K562 (cell line): Measurements from ENCODE around the gene C11orf91. TPM values are rescaled to one million over a fixed set of nuclear protein-coding genes. Genes with fewer than 3 reads are reported as not detected.

Experiments used
- ATAC-seq: fragments of 200-7000 bp; cut with Tn5 transposase; 3 replicates; pipeline ENCODE4 v1.9.1; 2020; ENCODE audit warnings: moderate library complexity
- BruUV-seq: library from RNA; stranded (reverse); fragments of 400-500 nt; replicated peaks from 2 replicates; lab custom pipeline; 2021; lab: Mats Ljungman, UMichigan
- CTCF ChIA-PET: fragments of 300-600 bp; formaldehyde crosslinking; extraction: SDS; loops from one replicate; lab custom pipeline; 2021; ENCODE audit warnings: low intra/inter-chr PET ratio; lab: Yijun Ruan, JAX
- POLR2A ChIA-PET: fragments of 300-600, 350-650 bp; sonication (Branson Sonifier 250); formaldehyde crosslinking; extraction: SDS; loops from one replicate; lab custom pipeline; 2021; ENCODE audit warnings: antibody characterized with exemption, inconsistent platforms; lab: Yijun Ruan, JAX
- DNase-seq, 4 experiments: peaks; one replicate each; pipeline versions ENCODE4 v3.0.0 to v3.0.0-alpha.2; 2011 to 2018; ENCODE audit warnings: low spot score in 3 of 4, mixed read lengths in 3 of 4; ENCODE audit errors: extremely low read depth in 1 of 4
- FAIRE-seq: peaks from 2 replicates; lab custom pipeline; 2011; peaks lifted over from hg19 to GRCh38; lab: Jason Lieb, UNC
- H2AFZ ChIP-seq: 2 replicates; pipeline ENCODE4 v1.6.0; 2011; ENCODE audit warnings: low read depth, low read length, control low read depth, inconsistent platforms
- H3K27ac ChIP-seq: fragments of 200-600 bp; 3 replicates; pipeline ENCODE4 v1.8.0; 2011; ENCODE audit warnings: low read depth, mild to moderate bottlenecking, control low read depth, inconsistent platforms, low read length, moderate library complexity, mixed read lengths; ENCODE audit errors: extremely low read depth
- H3K27me3 ChIP-seq, 2 experiments: fragments of 300-600 bp in 1 of 2; 2 replicates in 1 of 2; 3 replicates in 1 of 2; pipeline versions ENCODE4 v1.6.0 to v1.8.0; 2011; ENCODE audit warnings: inconsistent platforms in 2 of 2, low read length in 2 of 2, mild to moderate bottlenecking in 1 of 2, mixed read lengths in 1 of 2, moderate library complexity in 1 of 2; ENCODE audit not compliant: control insufficient read depth in 2 of 2, insufficient read depth in 2 of 2
- H3K36me3 ChIP-seq: fragments of 300-600 bp; 3 replicates; pipeline ENCODE4 v1.8.0; 2011; ENCODE audit warnings: mild to moderate bottlenecking, low read length, inconsistent platforms; ENCODE audit not compliant: control insufficient read depth, insufficient read depth
- H3K4me1 ChIP-seq, 2 experiments: fragments of 200-600 bp in 1 of 2; replicated peaks in 1 of 2; 2 replicates in 1 of 2; 3 replicates in 1 of 2; pipeline versions ENCODE4 v1.5.1 to v1.8.0; 2011; ENCODE audit warnings: inconsistent platforms in 2 of 2, low read length in 2 of 2, mild to moderate bottlenecking in 1 of 2, mixed read lengths in 1 of 2, moderate library complexity in 1 of 2; ENCODE audit not compliant: control insufficient read depth in 2 of 2, insufficient read depth in 2 of 2
- H3K4me2 ChIP-seq: 2 replicates; pipeline ENCODE4 v1.6.1; 2011; ENCODE audit warnings: low read length, control low read depth, inconsistent platforms, mixed read lengths; ENCODE audit not compliant: insufficient read depth
- H3K4me3 ChIP-seq: fragments of 200-600 bp; sonication (generic), shearing (Covaris generic); 2 replicates; pipeline ENCODE4 v1.5.1; 2016; ENCODE audit warnings: control low read depth, inconsistent platforms
- H3K79me2 ChIP-seq: fragments of 200-600 bp; 3 replicates; pipeline ENCODE4 v1.8.0; 2011; ENCODE audit warnings: low read length, inconsistent platforms; ENCODE audit not compliant: control insufficient read depth, insufficient read depth
- H3K9ac ChIP-seq, 2 experiments: 2 replicates each; pipeline versions ENCODE4 v1.6.0 to v1.6.1; 2011; ENCODE audit warnings: low read depth in 2 of 2, low read length in 2 of 2, control low read depth in 1 of 2, inconsistent platforms in 1 of 2, mild to moderate bottlenecking in 1 of 2, mixed read lengths in 1 of 2; ENCODE audit not compliant: insufficient read depth in 1 of 2
- H3K9me1 ChIP-seq: one replicate; pipeline ENCODE4 v1.6.0; 2011; ENCODE audit warnings: inconsistent platforms, mild to moderate bottlenecking, low read length, moderate library complexity; ENCODE audit not compliant: control insufficient read depth, insufficient read depth
- H3K9me3 ChIP-seq: replicated peaks from 2 replicates; pipeline ENCODE4 v1.5.1; 2011; ENCODE audit warnings: low read depth, low read length, inconsistent platforms; ENCODE audit not compliant: control insufficient read depth, insufficient read depth
- H4K20me1 ChIP-seq: replicated peaks from 2 replicates; pipeline ENCODE4 v1.6.1; 2011; ENCODE audit warnings: low read length, inconsistent platforms, mixed read lengths; ENCODE audit not compliant: control insufficient read depth, insufficient read depth
- ARID1B ChIP-seq: fragments of 450-650 bp; IDR thresholded peaks from 2 replicates; pipeline ENCODE4 v1.6.1; 2016; ENCODE audit warnings: antibody characterized with exemption, mild to moderate bottlenecking, inconsistent platforms
- RFX7 ChIP-seq: fragments of 250-450 bp; sonication (Bioruptor Pico); IDR thresholded peaks from 2 replicates; pipeline ENCODE4 v1.5.1; 2021; ENCODE audit warnings: mild to moderate bottlenecking
- SNRNP70 ChIP-seq: fragments of 200-400 bp; formaldehyde crosslinking; optimal IDR thresholded peaks from 2 replicates; pipeline ENCODE3; 2017; ENCODE audit warnings: low read depth, low read length
- WGBS: fragments of 100-300 bp; shearing (Covaris generic); methylation state at CpG from one replicate; pipeline ENCODE4 v1.1.6; 2016; ENCODE audit warnings: low coverage, mixed read lengths; ENCODE audit not compliant: insufficient coverage; ENCODE audit errors: missing lambda C conversion rate; 5-methylcytosine and 5-hydroxymethylcytosine counted together
- in situ Hi-C: fragments of 300-500 bp; cut with MboI; formaldehyde crosslinking; loops from 4 replicates; pipeline ENCODE4 v1.15.0; 2018; ENCODE audit warnings: inconsistent platforms, mixed read lengths
- intact Hi-C: fragments of 100-400 bp; cut with micrococcal nuclease; formaldehyde crosslinking; loops from 2 replicates; pipeline ENCODE4 v1.14.2; 2022
- polyA plus RNA-seq, 8 experiments: library from polyadenylated mRNA; depleted of rRNA in 4 of 8; stranded (reverse) in 5 of 8; unstranded in 3 of 8; fragments of >200 nt; fragmentation: Nextera tagmentation in 2 of 8; fragmentation: Illumina TruSeq in 1 of 8; extraction: Ambion mirVana in 2 of 8; extraction: Trizol in 1 of 8; gene quantifications; 2 replicates each; pipeline versions ENCODE4 v1.2.1 to v1.2.3, GENCODE V29; 2011 to 2014; ENCODE audit warnings: inconsistent platforms in 1 of 8, missing spikeins in 1 of 8
- total RNA-seq, 7 experiments: library from RNA; depleted of rRNA in 6 of 7; stranded (reverse); fragments of >200 nt in 6 of 7; fragmentation: Illumina TruSeq in 2 of 7; extraction: Trizol in 2 of 7; gene quantifications; 2 replicates each; pipeline versions ENCODE4 v1.2.1 to v1.2.3, GENCODE V29; 2011 to 2021; ENCODE audit warnings: low replicate concordance in 1 of 7
- TF ChIP-seq, protein P1 (sequence below), 2 experiments: fragments of 150-350 bp in 1 of 2; IDR thresholded peaks; 2 replicates each; pipeline ENCODE4 v1.6.1; 2012 to 2016; ENCODE audit warnings: low read depth in 2 of 2, low read length in 2 of 2, mild to moderate bottlenecking in 1 of 2, moderate library complexity in 1 of 2
- TF ChIP-seq, protein P2 (sequence below), 3 experiments: fragments of 200-800 bp in 1 of 3; sonication (Bioruptor generic) in 1 of 3; sonication (generic) in 1 of 3; formaldehyde crosslinking in 1 of 3; IDR thresholded peaks; 2 replicates each; pipeline versions ENCODE4 v1.6.1 to v1.8.0; 2016 to 2022; ENCODE audit warnings: mild to moderate bottlenecking in 2 of 3, missing compliant biosample characterization in 2 of 3, missing genetic modification characterization in 2 of 3, missing genetic modification reagents in 1 of 3

Gene C11orf91
- total and polyA plus RNA-seq, 9 of the 15 experiments (the other 6 are each of a cell fraction or from before 2014, with no cell fraction given): not detected

DNA sequence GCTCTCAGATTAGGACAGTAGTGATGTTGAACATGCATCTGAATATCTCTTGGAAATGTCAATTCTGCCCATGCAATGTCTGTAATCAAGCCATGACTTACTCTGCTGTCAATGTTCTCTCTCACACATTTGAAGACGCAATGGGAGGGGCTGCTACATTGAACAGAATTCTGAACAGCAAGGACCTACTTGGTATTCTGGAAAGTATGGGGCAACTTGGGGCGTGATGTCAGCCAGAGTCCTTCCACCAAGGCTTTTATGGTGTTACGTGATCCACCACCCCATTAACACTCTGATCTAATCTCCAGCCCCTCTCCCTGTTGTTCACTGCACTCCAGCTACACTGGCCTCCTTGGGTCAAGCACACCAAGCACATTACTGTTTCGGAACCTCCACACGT is 42.7 kb upstream of the C11orf91 start:
- Histone ChIP-seq H3K27me3 (no peaks in the 10 kb centered on the region), H3K9me1 (no peaks in the 10 kb centered on the region), H3K4me1 (peaks cover 4 to 7% of the 10 kb centered on the region in 2 experiments; a peak in 3 of 5 replicates), H3K4me2 (no peak overlapping the region), H3K4me3 (no peak overlapping the region), H3K9ac (peak overlapping the region in 1 of 2 experiments; percentile 31; a peak in 1 of 4 replicates), H3K27ac (no peak overlapping the region), H4K20me1 (no peaks in the 10 kb centered on the region), H3K9me3 (no peaks in the 10 kb centered on the region), H2AFZ (no peak overlapping the region)
- FAIRE-seq (no peak), DNase-seq (no peak)
- in situ Hi-C loops (no loop called here), intact Hi-C loops (loop anchor here (5.0 kb wide), 1 partner anchor 206 kb away; no protein-coding TSS in a partner anchor)
- no TSS peak for BruUV-seq
- WGBS: 68% methylated on average over 5 of the region's 5 CpGs
- CTCF ChIA-PET: interaction anchor here (1.8 kb wide), 1 partner anchor 27 kb away, joined by 19 read pairs; no protein-coding TSS in a partner anchor
- TF ChIP-seq, protein P1, sequence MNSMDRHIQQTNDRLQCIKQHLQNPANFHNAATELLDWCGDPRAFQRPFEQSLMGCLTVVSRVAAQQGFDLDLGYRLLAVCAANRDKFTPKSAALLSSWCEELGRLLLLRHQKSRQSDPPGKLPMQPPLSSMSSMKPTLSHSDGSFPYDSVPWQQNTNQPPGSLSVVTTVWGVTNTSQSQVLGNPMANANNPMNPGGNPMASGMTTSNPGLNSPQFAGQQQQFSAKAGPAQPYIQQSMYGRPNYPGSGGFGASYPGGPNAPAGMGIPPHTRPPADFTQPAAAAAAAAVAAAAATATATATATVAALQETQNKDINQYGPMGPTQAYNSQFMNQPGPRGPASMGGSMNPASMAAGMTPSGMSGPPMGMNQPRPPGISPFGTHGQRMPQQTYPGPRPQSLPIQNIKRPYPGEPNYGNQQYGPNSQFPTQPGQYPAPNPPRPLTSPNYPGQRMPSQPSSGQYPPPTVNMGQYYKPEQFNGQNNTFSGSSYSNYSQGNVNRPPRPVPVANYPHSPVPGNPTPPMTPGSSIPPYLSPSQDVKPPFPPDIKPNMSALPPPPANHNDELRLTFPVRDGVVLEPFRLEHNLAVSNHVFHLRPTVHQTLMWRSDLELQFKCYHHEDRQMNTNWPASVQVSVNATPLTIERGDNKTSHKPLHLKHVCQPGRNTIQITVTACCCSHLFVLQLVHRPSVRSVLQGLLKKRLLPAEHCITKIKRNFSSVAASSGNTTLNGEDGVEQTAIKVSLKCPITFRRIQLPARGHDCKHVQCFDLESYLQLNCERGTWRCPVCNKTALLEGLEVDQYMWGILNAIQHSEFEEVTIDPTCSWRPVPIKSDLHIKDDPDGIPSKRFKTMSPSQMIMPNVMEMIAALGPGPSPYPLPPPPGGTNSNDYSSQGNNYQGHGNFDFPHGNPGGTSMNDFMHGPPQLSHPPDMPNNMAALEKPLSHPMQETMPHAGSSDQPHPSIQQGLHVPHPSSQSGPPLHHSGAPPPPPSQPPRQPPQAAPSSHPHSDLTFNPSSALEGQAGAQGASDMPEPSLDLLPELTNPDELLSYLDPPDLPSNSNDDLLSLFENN (IDR thresholded peaks at IDR 0.05; ENCODE audit: low read depth in 2 of 2, low read length in 2 of 2): no peak
- TF ChIP-seq SNRNP70 (no peak), RFX7 (CRISPR knock-in tag) (no peak), ARID1B (no peak)
- TF ChIP-seq, protein P2, sequence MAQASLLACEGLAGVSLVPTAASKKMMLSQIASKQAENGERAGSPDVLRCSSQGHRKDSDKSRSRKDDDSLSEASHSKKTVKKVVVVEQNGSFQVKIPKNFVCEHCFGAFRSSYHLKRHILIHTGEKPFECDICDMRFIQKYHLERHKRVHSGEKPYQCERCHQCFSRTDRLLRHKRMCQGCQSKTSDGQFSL (CRISPR knock-in tag; IDR thresholded peaks at IDR 0.05): no peak
- TF ChIP-seq, protein P2 (tag; IDR thresholded peaks at IDR 0.05): no peak
- TF ChIP-seq, all 486 proteins: peak for 0
- no peak for ATAC-seq
- Histone ChIP-seq H3K36me3 (peaks cover 18% of the 10 kb centered on the region), H3K79me2 (no peaks in the 10 kb centered on the region)
- POLR2A ChIA-PET: no interaction called here
